ENCODE measurements around the gene MBD3L3.
A peak's percentile ranks its signal among the peaks of the same experiment; 100 is the strongest.
"Not testable (repeated sequence)": the region's sequence is repeated elsewhere in the genome, so short reads cannot be mapped to it uniquely, and the experiment has no call there.

MBD3L3 gene

DNA sequence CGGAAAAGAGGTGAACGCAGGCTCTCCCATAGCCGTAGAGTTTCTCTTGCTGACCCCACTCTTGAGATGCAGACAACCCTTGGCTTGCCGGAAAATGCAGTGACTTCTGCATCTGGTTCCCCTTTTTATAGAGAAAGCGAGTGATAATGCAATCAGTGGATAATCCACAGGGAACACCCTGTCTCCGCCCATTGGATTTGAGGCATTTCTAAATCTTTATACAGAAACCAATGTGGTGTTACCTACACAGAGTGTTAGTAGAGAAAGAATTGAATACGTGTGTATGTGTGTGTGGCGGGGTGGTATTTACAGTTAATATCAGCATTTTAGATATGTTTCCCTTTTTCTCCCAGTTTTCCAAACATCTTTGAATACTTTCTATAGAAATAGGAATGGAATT, at the start of gene MBD3L3:
TSS of gene MBD3L3 (minus strand) at position 101 of the 400 bp plus-strand sequence. CDS start at position 30, 71 bp downstream.
- DNase-seq (ENCODE audit: extremely low read depth in 1 of 2, low read depth in 1 of 2): not testable (repeated sequence)

DNA sequence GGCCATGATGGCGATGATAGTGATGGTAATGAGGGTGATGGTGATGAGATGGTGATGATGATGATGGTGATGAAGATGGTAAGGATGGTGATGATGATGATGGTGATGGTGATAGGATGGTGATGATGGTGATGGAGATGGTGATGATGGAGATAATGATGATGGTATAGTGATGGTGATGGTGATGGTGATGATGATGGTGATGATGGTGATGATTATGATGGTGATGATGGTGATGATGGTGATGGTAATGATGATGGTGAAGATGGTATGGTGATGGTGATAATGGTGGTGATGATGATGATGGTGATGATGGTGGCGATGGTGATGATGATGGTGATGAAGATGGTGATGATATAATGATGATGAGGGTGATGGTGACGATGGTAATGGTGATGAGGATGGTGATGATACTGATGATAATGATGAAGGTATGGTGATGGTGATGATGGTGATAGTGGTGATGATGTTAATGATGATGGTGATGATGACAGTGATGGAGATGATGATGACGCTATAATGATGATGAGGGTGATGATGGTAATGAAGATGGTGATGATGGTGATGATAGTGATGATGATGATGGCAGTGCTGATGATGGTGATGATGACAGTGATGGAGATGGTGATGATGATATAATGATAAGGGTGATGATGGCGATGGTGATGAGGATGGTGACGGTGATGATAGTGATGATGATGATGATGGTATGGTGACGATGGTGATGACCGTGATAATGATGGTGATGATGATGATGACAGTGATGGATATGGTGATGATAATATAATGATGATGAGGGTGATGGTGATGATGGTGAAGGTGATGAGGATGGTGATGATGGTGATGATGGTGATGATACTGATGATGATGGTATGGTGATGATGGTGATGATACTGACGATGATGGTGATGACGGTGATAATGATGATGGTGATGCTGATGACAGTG, 48.5 kb upstream of the MBD3L3 start:
- no peak for DNase-seq (ENCODE audit: extremely low read depth in 1 of 2, low read depth in 1 of 2)

DNA sequence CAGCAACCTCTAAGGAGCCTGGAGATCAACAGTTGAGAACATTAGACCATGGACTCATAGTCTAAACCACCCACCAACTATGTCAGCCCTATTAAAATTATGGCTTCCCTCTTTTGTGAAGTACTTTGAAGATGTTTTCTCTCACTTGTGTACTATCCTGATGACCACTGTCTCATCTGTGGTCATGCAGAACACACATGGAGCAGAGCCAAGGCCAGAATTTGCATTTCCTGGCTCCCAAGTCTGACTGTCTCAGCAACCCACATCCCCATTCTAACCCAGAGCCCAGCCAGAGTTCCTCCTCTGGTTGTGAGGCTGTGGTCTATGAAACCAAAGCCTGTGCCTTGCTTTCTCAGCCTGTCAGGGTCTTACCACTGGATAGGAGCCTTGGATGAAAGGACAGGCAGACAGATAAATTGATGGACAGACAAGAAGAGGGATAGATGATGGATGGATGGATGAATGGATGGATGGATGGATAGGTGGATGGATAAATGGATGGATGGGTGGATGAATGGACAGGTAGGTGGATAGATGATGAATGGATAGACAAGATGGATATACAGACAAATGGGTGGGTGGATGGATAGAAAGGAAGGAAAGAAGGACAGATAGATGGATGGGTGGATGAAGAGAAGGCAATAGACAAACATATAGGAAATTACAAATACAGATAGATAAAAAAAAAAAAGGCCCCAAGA, 46.4 kb upstream of the MBD3L3 start:
- no peak for DNase-seq (ENCODE audit: extremely low read depth in 1 of 2, low read depth in 1 of 2)

DNA sequence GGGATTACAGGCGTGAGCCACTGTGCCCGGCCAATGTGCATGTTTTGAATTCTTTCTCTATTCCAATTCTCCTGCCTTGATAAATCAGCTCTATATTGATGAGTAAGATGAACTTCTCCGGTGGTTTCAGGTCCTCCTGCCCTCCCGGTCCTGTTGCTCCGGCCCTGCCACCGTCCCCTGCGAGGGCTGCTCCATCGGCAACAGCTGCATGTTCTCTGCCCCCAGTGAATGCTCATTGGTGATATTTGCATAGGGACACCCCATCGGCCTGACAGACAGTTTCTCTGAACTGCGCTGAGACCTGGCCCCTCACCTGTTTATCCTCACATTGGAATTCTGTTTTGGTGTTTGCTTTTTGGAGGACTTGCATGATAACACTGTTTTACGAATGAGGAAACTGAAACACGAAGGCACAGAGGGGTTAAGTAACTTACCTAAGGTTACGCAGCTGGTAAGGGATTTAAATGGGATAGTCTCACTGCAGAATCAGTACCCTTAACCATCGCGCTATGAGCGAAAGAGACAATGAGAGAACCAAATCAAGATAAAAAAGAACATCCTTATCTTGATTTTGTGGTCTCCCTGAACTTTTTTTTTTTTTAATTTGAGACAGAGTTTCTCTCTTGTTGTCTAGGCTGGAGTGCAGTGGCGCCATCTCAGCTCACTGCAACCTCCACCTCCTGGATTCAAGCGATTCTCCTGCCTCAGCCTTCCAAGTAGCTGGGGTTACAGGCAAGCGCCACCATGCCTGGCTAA, 43.2 kb upstream of the MBD3L3 start:
- no peak for DNase-seq (ENCODE audit: extremely low read depth in 1 of 2, low read depth in 1 of 2)

DNA sequence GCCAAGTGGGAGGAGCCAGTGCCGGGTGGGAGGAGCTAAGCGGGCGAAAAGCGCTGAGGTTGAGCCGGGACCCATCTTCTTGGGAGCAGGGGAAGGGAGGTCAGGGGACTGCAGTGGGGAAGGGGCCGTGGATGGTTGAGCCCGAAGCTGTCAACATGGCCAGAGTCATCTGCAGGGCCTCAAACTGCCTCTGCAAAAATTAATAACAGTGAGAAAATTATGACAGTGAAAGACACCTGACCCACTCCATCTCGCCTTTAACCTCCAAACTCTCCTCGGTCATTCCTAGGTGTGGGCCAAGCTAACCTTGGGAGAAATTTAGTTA, 41.1 kb upstream of the MBD3L3 start:
- DNase-seq (ENCODE audit: extremely low read depth in 1 of 2, low read depth in 1 of 2): no peak

DNA sequence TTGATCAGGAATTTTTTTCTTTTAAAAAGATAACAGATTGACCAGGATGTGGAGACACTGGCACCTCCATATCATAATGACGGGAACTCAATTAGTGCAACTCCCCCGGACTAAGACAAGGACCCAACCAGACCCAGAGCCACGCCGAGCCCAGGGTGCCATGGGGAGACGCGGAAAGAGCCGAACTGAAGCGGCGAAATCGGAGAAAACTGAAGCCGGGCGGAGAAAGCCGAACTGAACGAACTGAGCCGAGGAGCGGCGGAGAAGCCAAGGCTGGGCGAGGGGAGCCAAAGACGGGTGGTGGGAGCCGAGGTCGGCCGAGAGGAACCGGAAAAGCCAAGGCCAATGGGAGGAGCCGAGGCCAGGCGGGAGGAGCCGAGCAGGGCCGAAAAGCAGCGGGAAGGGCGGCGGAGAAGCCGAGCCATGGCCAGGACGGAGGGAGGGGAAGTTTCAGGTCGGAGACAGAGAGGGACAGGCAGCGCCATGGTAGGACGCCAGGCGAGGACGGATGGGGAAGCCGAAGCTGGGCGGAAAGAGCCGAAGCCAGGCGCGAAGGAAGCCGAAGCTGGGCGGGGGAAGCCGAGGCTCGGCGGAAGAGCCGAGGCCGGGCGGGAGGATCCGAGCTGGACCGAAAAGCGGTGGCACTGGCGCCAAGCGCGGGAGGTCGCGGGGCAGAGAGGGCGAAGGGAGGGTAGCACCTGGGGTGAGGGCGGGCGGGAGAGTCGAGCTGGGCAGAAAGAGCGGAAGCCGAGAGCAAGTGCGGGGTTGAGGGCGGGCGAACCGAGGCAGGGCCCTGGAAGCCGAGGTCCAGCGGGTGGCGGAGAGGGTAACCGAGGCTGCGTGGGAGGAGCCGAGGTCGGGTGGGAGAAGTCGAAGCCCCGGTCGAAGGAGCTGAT, 40.5 kb upstream of the MBD3L3 start:
- DNase-seq (ENCODE audit: extremely low read depth in 1 of 2, low read depth in 1 of 2): peak; percentile 80 to 82

DNA sequence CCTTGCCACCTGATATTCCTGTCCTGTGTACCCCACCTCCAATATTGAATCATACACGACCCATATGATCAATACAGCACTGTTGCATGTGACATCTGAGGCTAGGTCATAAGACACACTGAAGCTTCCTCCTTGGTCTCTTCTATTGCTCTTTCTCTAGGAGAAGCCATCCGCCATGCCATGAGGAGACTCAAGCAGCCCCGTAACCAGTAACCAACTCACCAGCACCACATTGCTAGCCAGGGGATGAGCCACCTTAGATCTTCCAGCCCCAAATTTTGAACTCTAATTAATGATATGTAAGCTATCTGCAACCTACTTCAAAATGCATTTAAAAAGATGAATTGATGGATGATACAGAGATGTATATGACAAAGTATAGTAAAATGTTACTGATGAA, 39.6 kb upstream of the MBD3L3 start:
- no peak for DNase-seq (ENCODE audit: extremely low read depth in 1 of 2, low read depth in 1 of 2)

DNA sequence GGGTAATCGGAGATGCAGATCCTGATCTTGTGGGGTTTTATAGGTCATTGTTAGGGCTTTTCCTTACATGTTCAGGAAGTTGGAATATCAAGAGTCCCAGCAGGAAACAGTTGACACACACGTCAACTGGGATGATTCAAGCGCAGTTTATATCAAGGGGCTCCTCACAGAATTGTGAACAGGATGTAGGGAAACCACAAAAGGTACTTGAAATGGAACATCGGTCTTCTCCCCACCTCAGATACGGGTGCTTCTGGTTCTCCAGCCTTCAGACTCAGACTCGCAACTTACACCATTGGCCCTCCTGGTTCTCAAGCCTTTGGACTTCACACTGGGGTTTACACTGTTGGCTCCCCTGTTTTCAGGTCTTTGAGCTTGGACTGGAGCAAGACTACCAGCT, 30.5 kb upstream of the MBD3L3 start:
- no peak for DNase-seq (ENCODE audit: extremely low read depth in 1 of 2, low read depth in 1 of 2)

DNA sequence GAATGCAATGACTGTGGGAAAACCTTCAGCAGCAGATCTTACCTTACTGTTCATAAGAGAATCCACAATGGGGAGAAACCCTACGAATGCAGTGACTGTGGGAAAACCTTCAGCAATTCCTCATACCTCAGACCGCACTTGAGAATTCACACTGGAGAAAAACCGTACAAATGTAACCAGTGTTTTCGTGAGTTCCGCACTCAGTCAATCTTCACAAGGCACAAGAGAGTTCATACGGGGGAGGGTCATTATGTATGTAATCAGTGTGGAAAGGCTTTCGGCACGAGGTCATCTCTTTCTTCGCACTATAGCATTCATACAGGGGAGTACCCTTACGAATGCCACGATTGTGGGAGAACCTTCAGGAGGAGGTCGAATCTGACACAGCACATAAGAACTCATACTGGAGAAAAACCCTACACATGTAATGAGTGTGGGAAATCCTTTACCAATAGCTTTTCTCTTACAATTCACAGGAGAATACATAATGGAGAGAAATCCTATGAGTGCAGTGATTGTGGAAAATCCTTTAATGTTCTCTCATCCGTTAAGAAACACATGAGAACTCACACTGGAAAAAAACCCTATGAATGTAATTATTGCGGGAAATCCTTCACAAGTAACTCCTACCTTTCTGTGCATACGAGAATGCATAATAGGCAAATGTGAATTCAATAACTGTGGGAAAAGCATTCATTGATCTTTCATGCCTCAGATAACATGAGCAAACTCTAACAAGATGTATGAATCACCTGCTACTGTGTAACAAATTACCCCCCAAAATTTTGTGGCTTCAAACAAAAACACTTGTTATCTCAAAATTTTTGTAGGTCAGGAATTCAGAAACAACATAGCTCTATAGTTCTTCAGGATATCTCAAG, 24.8 kb upstream of the MBD3L3 start:
- no peak for DNase-seq (ENCODE audit: extremely low read depth in 1 of 2, low read depth in 1 of 2)

DNA sequence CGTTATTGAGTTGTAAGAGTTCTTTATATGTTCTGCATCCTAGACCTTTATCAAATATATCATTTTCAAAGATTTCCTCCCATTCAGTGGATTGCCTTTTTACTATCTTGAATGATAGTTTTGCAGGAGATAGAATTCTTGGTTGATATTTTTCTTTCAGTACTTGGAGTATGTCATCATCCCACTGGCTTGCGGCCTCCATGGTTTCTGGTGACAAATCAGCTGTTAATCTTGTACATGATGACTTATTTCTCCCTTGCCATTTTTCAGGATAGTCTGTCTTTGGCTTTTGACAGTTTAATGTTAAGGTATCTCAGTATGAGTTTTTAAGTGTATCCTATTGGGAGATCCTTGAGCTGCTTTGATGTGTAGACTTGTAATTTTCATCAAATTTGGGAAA, 19.5 kb upstream of the MBD3L3 start:
- no peak for DNase-seq (ENCODE audit: extremely low read depth in 1 of 2, low read depth in 1 of 2)

DNA sequence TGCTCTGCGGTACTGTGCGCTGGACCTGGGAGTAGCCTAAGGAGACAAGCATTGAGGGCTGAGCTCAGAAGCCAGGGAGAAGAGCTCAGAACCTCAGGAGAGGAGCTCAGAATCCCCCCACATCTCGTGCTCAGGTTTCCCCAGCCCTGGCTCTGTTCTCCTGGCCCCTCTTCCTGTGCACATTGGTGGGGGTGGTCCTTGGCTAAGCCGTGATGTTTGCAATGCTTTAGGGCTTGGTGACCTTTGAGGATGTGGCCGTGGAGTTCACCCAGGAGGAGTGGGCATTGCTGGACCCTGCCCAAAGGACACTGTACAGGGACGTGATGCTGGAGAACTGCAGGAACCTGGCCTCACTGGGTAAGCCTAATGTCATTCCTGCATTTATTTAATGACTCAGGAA, 17.7 kb upstream of the MBD3L3 start:
- no peak for DNase-seq (ENCODE audit: extremely low read depth in 1 of 2, low read depth in 1 of 2)

DNA sequence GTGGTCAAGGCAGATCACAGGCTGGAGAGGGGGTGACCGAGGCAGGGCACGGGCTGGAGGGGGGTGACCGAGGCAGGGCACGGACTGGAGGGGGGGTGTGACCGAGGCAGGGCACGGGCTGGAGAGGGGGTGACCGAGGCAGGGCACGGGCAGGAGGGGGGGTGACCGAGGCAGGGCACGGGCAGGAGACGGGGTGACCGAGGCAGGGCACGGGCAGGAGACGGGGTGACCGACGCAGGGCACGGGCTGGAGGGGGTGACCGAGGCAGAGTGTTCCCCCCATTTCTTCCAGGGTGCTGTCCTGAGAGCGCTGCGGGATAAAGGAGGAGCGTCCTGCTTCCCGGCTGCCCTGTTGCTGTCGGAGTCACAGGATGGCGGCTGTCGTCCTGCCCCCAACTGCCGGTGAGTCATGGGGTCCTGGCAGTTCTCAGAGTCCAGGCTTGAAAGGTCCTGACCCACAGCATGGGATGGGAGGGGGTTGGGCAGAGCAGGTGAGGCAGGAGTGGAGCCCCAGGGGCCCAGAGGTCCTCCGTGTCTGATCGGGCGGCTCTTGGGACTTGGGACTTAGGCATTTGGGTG, 16.3 kb upstream of the MBD3L3 start:
- no peak for DNase-seq (ENCODE audit: extremely low read depth in 1 of 2, low read depth in 1 of 2)

DNA sequence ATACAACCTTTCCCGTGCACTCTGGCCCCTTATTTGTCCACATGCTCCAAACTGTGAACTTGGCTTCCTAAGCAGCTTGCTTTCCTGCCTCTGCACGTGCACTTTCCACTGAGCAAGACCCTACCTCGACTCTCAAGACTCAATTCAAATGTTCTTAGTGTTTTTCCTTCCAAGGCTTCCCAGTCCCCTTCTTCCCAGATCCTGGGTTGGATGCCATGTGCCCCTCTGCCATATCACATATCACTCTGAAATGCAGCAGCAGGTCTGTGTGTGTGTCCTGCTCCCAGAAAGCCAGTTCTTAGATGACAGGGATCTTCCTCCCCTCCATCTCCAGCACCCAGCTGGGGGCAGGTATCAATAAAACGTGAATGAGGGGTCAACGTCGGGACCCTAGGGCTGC, 14.1 kb upstream of the MBD3L3 start:
- no peak for DNase-seq (ENCODE audit: extremely low read depth in 1 of 2, low read depth in 1 of 2)

DNA sequence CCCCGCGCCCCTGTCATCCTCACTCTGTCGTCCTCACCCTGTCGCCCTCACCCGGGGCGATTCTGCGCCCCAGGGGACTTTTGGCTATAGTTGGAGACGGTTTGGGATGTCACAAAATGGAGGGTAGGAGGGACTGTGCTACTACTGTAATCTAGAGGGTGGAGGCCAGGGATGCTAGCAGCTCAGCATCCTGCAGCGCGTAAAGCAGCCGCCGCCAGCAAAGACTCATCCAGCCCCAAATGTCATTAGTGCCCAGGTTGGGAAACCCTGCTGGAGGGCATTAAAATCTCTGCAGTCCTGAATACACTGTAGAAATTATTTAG, 11.4 kb upstream of the MBD3L3 start:
- DNase-seq (ENCODE audit: extremely low read depth in 1 of 2, low read depth in 1 of 2): no peak

DNA sequence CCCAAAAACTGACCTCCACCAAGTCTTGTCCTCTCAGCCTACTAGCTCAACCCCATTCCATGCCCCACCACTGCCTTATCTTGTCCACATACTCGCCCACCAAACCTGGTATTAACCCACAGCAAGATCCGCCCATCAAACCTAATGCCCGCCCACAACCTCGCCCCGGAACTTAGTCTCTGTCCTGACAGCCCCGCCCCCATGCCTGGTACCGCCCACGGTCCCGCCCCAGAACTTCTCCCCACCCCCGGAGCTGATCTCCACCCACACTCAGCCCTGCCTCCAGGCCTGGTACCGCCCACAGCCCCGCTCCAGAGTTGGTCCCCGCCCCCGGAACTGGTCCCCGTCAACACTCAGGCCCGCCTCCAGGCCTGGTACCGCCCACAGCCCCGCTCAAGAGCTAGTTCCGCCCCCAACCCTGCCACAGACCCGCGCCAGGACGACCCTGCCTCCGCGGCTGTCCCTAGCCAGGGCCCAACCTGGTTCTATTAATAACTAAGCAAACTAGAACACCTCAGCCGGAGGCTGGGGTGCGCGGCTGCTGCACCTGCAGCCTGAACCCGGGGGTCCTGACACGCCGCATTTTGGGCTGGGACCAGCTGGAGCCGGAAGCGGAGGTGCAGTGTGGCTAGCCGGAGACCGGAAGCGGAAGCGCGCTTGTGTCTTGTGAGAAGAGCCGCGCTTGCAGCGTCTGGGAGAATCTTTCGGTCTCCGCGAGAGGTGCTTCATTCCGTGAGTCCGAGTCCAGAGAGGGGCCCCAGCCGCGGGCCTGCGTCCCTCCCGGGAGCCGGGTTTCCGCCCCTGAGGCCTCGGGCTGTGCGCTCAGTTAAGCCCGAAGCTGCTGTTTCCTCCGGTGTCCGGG, 10.8 kb upstream of the MBD3L3 start, which contains the start of gene ZNF557:
TSS of gene ZNF557 (plus strand) at position 662 of the 862 bp plus-strand sequence. CDS start 5,372 bp downstream, outside the sequence.
- DNase-seq (ENCODE audit: extremely low read depth in 1 of 2, low read depth in 1 of 2): peak; percentile 93 to 97

DNA sequence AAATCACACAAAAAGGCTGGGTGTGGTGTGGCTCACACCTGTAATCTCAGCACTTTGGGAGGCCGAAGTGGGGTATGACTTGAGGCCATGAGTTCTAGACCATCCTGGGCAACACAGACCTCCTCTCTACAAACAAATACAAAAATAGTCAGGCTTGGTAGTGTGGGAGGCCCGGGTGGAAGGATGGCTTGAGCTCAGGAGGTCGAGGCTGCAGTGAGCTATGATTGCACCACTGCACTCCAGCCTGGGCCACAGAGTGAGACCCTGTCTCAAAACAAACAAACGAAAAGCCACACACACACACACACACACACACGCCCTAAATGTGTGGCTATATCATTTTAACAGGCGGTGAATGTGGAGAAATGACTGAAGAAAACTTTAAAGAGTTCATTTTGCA, 10.1 kb upstream of the MBD3L3 start:
- DNase-seq (ENCODE audit: extremely low read depth in 1 of 2, low read depth in 1 of 2): no peak

DNA sequence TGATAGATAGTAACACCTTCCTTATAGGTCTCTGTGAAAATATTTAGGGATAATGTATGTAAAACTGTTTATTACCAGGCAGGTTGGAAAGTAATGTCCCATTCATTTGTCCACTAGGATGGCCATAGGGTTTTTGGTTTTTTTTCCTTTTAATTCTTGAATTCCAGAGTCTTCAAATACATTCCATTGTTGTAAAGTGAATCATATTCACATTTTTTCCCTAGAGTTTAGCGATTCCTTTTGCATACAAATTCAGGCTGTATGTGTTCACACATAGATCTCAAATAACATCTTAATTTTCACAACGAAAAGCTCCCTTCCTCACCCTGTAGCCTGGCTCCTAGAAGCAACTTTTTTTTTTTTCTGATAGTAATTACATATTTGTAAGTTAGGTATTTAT, 9.2 kb upstream of the MBD3L3 start:
- DNase-seq (ENCODE audit: extremely low read depth in 1 of 2, low read depth in 1 of 2): no peak

DNA sequence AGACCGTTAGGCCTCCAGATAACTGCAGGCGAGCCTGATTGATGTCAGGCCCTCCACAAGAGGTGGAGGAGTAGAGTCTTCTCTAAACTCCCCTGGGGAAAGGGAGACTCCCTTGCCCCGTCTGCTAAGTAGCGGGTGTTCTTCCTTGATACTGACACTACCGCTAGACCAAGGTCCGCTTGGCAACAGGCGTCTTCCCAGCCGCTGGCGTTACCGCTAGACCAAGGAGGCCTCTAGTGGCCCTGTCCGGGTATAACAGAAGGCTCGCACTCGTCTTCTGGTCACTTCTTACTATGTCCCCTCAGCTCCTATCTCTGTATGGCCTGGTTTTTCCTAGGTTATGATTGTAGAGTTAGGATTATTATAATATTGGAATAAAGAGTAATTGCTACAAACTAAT, 8.6 kb upstream of the MBD3L3 start:
- peak in 1 of 2 donors; percentile 14 for DNase-seq (ENCODE audit: extremely low read depth in 1 of 2, low read depth in 1 of 2)

All from stimulated activated CD8-positive, alpha-beta memory T cell treated with anti-CD3 and anti-CD28 coated beads, Interleukin-7, amount 100 ng/mL, for 48 hours (primary cell).